MG63 (cell line): ENCODE results near the gene TJP3. TPM values are rescaled to one million over a fixed set of nuclear protein-coding genes. Genes with fewer than 3 reads are reported as not detected.

Source experiments
- DNase-seq: peaks from one replicate; pipeline ENCODE4 v3.0.0-alpha.2; 2020
- H3K27me3 ChIP-seq: fragments of 250-450 bp; sonication (Bioruptor Pico); 2 replicates; pipeline ENCODE4 v1.5.1; 2020; ENCODE audit warnings: mild to moderate bottlenecking, moderate library complexity
- H3K36me3 ChIP-seq: fragments of 250-450 bp; sonication (Bioruptor Pico); 2 replicates; pipeline ENCODE4 v1.5.1; 2020; ENCODE audit warnings: mild to moderate bottlenecking, moderate library complexity
- H3K4me3 ChIP-seq: fragments of 250-450 bp; sonication (Bioruptor Pico); 2 replicates; pipeline ENCODE4 v1.5.1; 2020; ENCODE audit warnings: mild to moderate bottlenecking, moderate library complexity
- H3K9me3 ChIP-seq: fragments of 250-450 bp; sonication (Bioruptor Pico); 2 replicates; pipeline ENCODE4 v1.5.1; 2020; ENCODE audit warnings: mild to moderate bottlenecking, moderate library complexity
- total RNA-seq: library from RNA; depleted of rRNA; stranded (reverse); fragments of >200 nt; shearing (Covaris generic); gene quantifications from 2 replicates; pipeline ENCODE4 v1.2.3, GENCODE V29; 2014; ENCODE audit warnings: low replicate concordance; rRNA removed

TJP3 gene
- total RNA-seq, 1 experiment from 2014 or later: not detected

DNA sequence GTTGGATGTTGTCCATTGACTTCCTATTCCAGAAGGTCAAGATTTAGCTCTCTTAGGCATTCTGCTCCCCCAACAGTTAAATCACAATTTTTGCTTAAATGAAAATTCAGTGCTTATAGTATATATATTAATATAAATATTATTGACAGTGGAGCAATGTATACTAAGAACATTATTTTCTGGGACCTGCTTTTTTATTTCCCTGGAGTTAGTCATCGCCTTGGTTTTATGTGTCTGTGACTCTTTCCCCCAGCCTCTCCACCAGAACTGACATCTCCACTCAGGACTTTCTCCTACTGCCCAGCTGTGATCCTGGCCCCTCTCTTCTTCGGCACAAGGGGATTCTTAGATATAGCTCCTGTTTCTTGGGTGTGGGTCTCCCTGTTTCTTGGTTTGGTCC, 88.2 kb downstream of the TJP3 start:
- Histone ChIP-seq H3K4me3 (no peak overlapping the region), H3K9me3 (no peaks in the 10 kb centered on the region), H3K36me3 (no peaks in the 10 kb centered on the region), H3K27me3 (no peaks in the 10 kb centered on the region)
- no peak for DNase-seq

DNA sequence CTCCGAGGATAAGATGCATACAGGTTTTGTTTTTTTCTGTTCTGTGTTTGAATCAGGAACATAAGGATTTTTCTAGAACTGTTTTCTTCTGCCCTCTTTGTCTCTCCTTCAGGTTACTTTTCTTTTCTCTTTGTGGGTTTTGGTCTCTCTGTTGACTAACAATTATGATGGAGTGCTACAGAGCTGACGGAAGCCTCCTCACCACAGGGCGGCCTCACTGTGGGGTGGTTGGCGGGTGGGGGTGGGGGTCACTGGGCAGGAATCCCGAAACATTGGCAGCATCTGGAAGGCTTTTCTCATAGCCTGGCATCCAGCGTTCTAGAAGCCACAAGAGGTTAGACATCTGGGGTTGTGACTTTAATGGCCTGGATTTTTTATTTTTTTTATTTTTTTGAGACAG, 90.0 kb downstream of the TJP3 start:
- no peaks in the 10 kb centered on the region for H3K9me3 ChIP-seq
- H3K36me3 ChIP-seq: no peaks in the 10 kb centered on the region
- no peak overlapping the region for H3K4me3 ChIP-seq
- H3K27me3 ChIP-seq: no peaks in the 10 kb centered on the region
- DNase-seq: peak; percentile 23

Other genes with a start within 250 kb of the TJP3 start
- gene SMIM24, start 227.9 kb upstream of the TJP3 start, total RNA-seq: not detected in 2 replicates
- not detected in 2 replicates for gene SMIM44, start 224.9 kb upstream of the TJP3 start, total RNA-seq
- 20.8 and 34.5 TPM in 2 replicates for gene DOHH, start 207.7 kb upstream of the TJP3 start, total RNA-seq
- gene FZR1, start 202.1 kb upstream of the TJP3 start, total RNA-seq: 20.8 and 31.1 TPM in 2 replicates
- gene TEKTIP1, start 169.2 kb upstream of the TJP3 start, total RNA-seq: not detected in 2 replicates
- 17.6 and 26.4 TPM in 2 replicates for gene MFSD12, start 150.8 kb upstream of the TJP3 start, total RNA-seq
- gene HMG20B, start 135.4 kb upstream of the TJP3 start, total RNA-seq: 42.5 and 43.5 TPM in 2 replicates
- not detected in 2 replicates for gene GIPC3, start 122.9 kb upstream of the TJP3 start, total RNA-seq
- gene TBXA2R, start 101.5 kb upstream of the TJP3 start, total RNA-seq: 1.9 and 2.1 TPM in 2 replicates
- gene CACTIN, start 81.6 kb upstream of the TJP3 start, total RNA-seq: 13.1 and 25.3 TPM in 2 replicates
- 2.8 and 5.6 TPM in 2 replicates for gene PIP5K1C, start 7.9 kb upstream of the TJP3 start, total RNA-seq
- 1.4 and 10.1 TPM in 2 replicates for gene APBA3, start 53.3 kb downstream of the TJP3 start, total RNA-seq
- gene MRPL54, start 54.3 kb downstream of the TJP3 start, total RNA-seq: 47.0 and 55.4 TPM in 2 replicates
- not detected in 2 replicates for gene RAX2, start 63.8 kb downstream of the TJP3 start, total RNA-seq
- 0.69 and 3.9 TPM in 2 replicates for gene MATK, start 78.0 kb downstream of the TJP3 start, total RNA-seq
- not detected in 2 replicates for gene ZFR2, start 160.7 kb downstream of the TJP3 start, total RNA-seq
- not detected in 2 replicates for gene ATCAY, start 172.3 kb downstream of the TJP3 start, total RNA-seq
- gene NMRK2, start 224.7 kb downstream of the TJP3 start, total RNA-seq: not detected in 2 replicates